ENCODE data around the gene LRP3.
"Not testable (repeated sequence)": the region's sequence is repeated elsewhere in the genome, so short reads cannot be mapped to it uniquely, and the experiment has no call there.

LRP3 gene

DNA sequence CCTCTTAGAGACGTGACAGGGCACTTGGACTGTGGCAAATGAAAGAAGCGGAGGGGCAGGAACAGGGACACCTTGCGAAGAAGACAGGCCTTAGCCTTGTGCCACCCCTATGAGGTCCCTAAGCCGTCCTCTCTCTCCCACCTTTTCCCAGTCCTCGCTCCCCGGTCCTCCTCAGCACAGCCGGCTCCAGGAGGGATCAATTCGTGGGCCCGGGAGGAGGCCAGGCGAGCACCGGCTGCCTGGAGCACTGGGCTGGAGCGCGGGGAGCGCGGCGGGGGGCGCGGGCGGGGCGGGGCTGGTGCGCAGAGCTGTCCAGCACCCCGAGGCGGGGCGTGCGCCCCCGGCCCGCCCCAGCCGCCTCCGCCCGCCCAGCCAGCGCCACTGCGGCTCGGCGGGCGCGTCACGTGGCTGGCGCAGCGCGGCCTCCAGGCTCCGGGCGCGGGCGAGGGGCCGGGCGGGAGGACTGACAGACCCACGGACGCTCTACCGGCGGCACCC is at the start of gene LRP3:
Gene LRP3 (plus strand): TSS at position 466 of the 498 bp plus-strand sequence. CDS start 456 bp downstream, outside the sequence.
- no peak for DNase-seq

GRCh38 chr19:33146209-33146608 is 47.9 kb upstream of the LRP3 start:
- DNase-seq, result no peak

DNA sequence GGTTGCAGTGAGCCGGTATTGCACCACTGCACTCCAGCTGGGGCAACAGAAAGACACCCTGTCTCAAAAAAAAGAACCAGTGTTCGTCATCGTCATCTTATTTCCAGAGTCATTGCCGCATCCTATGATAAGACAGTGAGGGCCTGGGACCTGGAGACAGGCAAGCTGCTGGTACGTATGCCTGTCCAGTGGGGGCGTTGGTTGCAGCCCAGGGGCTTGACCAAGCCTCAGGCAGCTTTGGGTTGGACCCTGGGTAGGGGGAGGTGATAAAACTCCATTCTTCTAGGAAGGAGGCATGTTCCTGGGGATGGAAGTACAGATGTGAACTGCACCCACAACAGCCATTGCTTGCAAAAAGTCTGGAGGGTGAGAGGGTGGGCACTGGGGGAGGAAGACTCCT is 46.6 kb upstream of the LRP3 start:
- no peak for DNase-seq

GRCh38 chr19:33150852-33151518 is 43.1 kb upstream of the LRP3 start:
- DNase-seq, result no peak

DNA sequence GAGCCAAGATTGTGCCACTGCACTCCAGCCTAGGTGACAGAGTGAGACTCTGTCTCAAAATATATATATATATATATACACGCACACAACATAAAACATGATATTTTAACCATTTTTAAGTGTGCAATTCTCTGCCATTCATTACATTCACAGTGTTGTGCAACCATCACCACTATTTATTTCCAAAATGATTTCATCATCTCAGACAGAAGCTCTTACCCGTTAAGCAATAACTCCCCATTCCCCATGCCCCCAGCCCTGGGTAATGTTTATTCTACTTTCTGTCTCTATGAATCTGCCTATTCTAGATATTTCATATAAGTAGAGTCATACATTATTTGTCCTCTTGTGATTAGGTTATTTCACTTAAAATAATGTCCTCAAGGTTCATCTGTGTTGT is 42.0 kb upstream of the LRP3 start:
- no peak for DNase-seq

- DNase-seq, result not testable (repeated sequence)
These were observed 41.5 kb upstream of the LRP3 start for GRCh38 chr19:33152625-33153024.

DNA sequence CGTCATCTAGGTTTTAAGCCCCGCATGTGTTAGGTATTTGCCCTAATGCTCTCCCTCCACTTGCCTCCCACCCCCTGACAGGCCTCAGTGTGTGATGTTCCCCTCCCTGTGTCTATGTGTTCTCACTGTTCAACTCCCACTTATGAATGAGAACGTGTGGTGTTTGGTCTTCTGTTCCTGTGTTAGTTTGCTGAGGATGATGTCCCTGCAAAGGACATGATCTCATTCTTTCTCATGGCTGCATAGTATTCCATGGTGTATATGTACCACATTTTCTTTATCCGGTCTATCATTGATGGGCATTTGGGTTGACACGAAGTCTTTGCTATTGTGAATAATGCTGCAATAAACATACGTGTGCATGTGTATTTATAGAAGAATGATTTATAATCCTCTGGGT is 39.8 kb upstream of the LRP3 start:
- DNase-seq, result not testable (repeated sequence)

- DNase-seq, result no peak
These were observed 37.8 kb upstream of the LRP3 start for GRCh38 chr19:33156334-33156733.

DNA sequence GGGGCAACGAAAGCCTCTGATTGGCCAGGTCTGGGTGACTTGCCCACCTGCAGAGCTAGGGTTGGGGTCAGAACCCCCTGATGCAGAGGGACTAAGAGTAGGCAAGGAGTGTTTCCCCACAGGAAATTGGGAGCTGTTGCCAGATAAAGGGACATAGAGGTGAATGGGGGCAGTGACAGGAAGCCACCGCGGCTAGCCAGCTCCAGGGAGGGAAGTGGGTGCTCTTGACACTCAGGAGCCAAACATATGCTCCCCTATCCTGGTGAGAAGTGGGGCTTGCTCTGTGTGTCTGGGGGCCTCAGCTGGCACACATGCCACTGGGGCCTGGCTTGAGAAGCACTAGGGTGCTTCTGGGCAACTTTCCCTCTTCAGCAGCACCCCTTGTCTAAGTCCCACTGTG is 36.2 kb upstream of the LRP3 start:
- no peak for DNase-seq

GRCh38 chr19:33158365-33158764 is 35.8 kb upstream of the LRP3 start:
- DNase-seq, result no peak

GRCh38 chr19:33159149-33159548 is 35.0 kb upstream of the LRP3 start:
- DNase-seq, result no peak

- no peak for DNase-seq
These were observed 34.2 kb upstream of the LRP3 start for GRCh38 chr19:33159893-33160292.

DNA sequence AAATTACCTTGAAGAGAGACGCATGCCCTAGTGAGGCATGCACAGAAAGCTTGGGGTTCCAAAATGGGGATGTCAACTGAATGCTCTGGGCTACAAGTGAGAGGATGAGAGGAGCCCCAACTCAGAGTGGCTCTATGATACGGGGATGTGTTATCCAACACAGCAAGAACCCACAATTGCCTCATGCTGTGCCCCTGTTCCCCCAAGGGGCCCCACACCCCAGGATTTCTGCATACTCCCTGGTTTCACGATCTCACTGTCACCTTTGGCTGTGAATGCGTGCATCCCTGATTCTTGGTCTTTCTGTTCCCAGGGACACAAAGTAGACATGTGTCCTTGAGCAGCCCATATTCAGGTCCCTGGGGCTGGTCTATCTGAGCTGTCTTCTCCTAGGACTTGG is 32.9 kb upstream of the LRP3 start:
- no peak for DNase-seq

DNA sequence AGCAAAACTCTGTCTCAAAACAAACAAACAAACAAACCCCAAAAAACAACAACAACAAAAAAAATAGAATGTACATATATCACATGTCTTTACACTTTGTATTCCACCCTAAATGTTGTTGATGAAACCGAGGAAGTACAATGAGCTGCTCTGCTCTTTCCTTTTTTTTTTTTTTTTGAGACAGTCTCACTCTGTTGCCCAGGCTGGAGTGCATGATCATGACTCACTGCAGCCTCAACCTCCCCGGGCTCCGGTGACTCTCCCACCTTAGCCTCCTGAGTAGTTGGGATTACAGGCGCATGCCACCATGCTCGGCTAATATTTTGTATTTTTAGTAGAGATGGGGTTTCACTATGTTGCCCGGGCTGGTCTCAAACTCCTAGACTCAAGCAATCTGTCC is 30.6 kb upstream of the LRP3 start:
- DNase-seq, result no peak

DNA sequence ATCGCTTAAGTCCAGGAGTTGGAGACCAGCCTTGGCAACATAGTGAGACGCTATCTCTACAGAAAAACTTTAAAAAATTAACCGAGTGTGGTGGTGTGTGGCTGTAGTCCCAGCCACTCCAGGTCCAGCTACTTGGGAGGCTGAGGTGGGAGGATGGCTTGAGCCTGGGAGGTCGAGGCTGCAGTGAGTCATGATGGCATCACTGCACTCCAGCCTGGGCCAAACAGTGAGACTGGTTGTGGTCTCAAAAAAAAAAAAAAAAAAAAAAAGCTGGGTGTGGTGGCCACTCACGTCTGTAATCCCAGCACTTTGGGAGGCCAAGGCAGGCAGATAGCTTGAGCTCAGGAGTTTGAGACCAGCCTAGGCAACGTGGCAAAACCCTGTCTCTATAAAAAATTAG is 28.1 kb upstream of the LRP3 start:
- not testable (repeated sequence) for DNase-seq

GRCh38 chr19:33167438-33167837 is 26.7 kb upstream of the LRP3 start:
- no peak for DNase-seq

DNA sequence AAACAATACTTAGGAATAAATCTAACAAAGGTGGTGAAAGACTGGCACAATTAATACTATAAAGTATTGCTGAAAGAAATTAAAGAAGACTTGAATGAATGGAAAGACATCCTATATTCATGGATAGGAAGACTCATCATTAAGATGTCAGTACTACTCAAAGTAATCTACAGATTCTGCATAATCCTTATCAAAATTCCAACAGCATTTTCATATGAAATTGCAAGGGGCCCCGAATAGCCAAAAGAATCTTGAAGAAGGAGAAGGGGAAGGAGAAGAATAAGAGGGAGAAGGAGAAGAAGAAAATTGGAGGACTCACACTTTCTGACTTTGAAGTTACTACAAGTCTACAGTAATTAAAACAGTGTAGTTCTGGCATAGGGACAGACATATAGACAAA is 25.6 kb upstream of the LRP3 start:
- no peak for DNase-seq

DNA sequence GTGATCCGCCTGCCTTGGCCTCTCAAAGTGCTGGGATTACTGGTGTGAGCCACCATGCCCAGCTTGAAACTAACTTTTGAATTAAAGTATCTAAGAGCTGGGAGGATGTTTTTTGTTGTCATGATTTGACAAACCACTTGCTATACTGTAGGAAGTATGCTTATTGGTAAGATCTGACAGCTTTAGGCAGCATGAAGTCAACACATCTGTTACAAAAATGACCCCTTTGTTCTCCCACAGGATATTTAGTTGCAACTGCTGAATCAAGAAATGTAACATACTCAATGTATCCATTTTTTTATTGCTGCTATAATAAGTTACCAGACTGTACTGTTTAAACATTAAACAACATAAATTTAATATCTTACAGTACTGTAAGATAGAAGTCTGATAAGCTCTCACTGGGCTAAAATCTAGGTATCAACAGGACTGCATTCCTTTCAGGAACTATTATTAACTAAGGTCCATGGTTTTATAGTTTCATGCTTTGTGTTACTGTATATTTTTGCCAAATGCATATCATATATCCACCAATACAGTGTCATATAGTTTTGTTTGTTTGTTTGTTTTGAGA is 22.8 kb upstream of the LRP3 start:
- DNase-seq, result no peak

- no peak for DNase-seq
These were observed 22.2 kb upstream of the LRP3 start for GRCh38 chr19:33171916-33172359.

- no peak for DNase-seq
These were observed 19.9 kb upstream of the LRP3 start for GRCh38 chr19:33174186-33174585.

DNA sequence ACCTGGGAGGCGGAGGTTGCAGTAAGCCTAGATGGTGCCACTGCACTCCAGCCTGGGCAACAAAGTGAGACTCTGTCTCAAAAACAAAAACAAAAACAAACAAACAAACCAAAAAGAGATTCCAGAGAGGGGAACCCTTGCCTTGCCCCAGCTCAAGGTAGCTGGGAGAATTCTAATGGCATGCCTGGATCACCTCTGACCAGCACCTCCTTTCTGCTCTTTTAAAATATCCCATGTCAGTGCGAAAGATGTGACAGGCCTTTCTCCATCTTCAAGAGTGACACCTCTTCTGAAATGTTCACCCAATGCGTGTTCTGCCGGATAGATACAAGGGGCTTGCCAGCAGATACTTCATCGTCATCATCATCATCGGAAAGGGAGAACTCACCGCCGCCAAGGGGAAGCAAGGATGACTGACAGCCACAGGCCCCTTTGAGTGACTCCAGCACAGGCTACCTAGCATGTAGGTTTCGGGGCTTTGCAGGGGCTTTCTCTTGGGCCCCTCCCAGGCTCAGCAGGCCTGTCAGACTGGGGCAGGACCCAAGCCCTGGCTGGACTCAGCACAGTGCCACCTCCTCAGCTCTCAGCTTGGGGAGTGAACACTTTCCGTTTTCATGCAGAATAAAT is 18.9 kb upstream of the LRP3 start:
- no peak for DNase-seq

- DNase-seq, result peak in 1 of 2 donors; percentile 14
These were observed 18.1 kb upstream of the LRP3 start for GRCh38 chr19:33175886-33176669.

- DNase-seq, result peak; percentile 95 to 96
These were observed 17.3 kb upstream of the LRP3 start for GRCh38 chr19:33176670-33177416.
